GM20000 (cell line): ENCODE results near the gene DGCR8.

Experiments used
- DNase-seq: peaks from one replicate; pipeline ENCODE4 v3.0.0; 2012; ENCODE audit warnings: low spot score
- CTCF ChIP-seq: IDR thresholded peaks from 2 replicates; pipeline ENCODE4 v1.5.1; 2012; ENCODE audit warnings: mild to moderate bottlenecking, control low read depth; ENCODE audit errors: extremely low read depth, missing control alignments

Gene DGCR8

GRCh38 chr22:20135806-20136602 is 56.0 kb downstream of the DGCR8 start:
- TF ChIP-seq CTCF, result no peak
- DNase-seq, result no peak

GRCh38 chr22:20136603-20136873 is 56.5 kb downstream of the DGCR8 start:
- DNase-seq, result no peak
- no peak for TF ChIP-seq CTCF

- DNase-seq, result no peak
- no peak for TF ChIP-seq CTCF
Observed at GRCh38 chr22:20137113-20137512, 57.1 kb downstream of the DGCR8 start.

- DNase-seq, result no peak
- TF ChIP-seq CTCF, result no peak
Observed at GRCh38 chr22:20137671-20138416, 57.8 kb downstream of the DGCR8 start.

DNA sequence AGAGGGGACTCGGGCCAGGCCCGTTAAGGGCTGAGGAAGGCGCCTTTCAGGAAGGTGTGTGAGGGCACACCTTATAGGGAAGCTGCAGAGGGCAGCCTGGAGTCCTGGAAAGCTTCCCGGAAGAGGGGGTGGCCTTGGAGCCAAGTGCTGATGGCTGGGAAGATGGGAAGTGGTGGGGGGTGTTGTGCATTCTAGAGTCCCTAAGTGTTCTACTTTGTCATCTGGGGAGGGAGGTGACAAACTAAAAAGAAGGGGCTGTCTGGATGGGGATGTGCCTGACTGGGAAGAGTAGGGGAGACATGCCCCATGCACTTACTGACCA is 58.3 kb downstream of the DGCR8 start:
- no peak for DNase-seq
- TF ChIP-seq CTCF, result no peak

GRCh38 chr22:20138868-20139267 is 58.8 kb downstream of the DGCR8 start:
- TF ChIP-seq CTCF, result no peak
- DNase-seq, result no peak

DNA sequence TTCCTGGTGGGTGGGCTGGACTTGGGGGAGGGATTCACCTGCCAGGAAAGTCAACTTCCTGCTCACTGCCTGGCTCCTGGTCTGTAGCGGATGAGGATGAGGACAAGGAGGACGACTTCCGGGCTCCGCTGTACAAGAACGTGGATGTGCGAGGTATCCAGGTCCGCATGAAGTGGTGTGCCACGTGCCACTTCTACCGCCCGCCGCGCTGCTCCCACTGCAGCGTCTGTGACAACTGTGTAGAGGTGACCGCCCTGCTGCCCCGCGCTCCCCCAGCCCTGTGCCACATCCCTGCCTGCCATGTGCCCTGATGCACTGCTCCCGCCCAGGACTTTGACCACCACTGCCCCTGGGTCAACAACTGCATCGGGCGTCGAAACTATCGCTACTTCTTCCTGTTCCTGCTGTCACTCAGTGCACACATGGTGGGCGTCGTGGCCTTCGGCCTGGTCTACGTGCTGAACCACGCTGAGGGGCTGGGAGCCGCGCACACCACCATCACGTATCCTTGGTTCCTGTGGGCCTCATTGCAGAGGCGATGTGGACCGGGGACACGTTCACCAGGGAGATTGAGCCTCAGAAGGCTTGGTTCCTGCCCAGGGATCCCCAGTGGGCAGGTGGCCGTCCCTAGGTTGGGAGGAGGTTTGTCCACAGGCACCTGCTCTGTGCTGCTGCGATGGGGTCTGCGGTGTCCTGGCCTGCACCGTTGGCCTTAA is 59.5 kb downstream of the DGCR8 start:
- DNase-seq, result no peak
- no peak for TF ChIP-seq CTCF
